Stimulated activated CD8-positive, alpha-beta memory T cell treated with anti-CD3 and anti-CD28 coated beads, Interleukin-2, amount 100 ng/mL, for 1 hour (primary cell): ENCODE data around the gene ZNF385D.

Experiments
- DNase-seq, 2 donors: peaks; one replicate each; pipeline ENCODE4 v3.0.0-alpha.2; 2020; ENCODE audit warnings: low read depth in 2 of 2

The ZNF385D gene

DNA sequence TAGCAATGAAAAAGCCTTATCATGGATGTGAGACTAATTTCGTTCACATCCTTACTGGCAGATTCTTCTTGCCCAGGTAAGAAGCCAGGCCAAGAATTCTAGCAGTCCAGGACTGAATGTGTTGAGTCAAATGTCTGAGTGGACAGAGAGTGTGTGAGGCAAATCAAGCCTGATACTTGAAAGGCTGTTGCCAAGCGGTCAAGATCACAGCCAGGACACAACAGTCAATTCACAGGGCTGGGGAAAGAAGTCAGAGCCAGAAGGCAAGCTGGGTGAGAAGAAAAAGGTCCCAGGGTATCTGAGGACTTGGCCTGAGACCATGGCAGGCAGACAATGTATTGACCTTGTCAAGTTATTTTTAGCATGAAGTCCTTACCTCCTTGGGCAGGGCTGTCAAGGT, 301.3 kb downstream of the ZNF385D start:
- DNase-seq: no peak

DNA sequence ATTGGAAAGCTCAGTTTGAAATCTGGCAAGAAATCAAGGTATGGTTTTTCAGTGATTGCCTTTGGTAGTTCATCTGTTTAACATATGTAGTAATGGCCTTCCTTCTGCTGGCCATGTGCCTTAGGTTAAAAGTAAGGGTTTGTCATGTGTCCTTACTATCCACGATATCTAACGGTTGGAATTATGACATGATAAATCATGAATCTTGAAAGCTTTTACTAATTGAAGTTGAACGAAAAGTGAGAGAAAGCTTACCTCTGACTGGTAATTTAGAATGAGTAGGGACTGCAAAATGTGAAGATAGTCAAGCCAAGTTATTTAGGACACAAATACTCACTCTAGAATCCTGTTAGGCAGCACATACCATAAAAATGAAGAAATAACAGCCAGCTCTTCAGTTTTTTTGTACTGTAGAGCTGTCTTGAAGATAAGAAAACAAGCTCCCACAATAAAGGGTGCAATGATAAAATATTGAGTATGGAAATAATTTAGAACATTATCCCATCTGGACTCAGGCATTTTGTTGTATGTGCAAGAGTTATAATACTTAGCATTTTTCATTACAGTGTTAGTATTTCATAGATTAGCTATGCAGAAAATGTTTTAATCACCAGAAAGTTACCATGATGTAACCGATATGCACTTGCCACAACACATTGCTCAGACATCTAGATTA, 303.4 kb downstream of the ZNF385D start:
- DNase-seq: no peak

DNA sequence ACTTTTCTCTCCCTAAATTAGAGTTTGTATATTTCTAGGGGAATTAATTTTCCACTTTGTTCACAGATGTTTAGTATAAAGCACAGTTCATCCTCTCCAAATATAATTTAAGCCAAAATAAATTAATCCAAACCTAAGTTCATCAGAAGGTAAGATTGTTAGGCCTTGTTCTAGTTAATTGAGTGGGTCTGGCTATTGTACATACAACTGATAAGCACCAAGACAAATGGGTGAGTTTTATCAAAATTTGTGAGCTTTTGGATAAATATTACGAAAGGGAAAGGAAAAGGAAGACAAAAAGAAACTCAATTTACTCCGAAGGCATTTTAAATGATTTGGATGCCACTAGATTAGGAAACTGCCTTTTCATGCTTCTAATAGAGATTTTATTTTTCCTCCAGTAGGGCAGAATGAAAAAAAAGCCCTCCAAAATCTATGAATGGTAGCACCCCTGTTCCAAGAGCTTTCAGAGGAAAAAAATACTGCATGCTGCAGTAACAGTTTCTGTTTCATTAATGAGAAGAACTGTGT, 304.0 kb downstream of the ZNF385D start:
- no peak for DNase-seq

DNA sequence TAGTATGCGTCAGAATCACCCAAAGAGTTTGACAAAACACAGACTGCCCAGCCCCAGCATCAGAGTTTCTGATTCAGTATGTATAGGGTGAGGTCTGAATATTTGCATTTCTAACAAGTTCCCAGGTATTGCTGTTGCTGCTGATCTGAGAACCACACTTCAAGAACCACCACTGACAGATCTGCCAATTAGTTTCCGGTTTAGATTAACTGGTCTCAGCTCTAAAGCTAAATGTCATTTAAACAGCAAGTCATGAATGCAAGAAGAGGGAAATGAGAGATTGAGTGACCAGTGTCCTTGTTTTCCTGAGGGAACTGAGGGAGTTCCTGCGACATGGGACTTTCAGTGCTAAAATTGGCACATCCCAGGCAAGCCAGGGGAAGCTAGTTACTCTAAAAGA, 305.0 kb downstream of the ZNF385D start:
- DNase-seq: no peak

DNA sequence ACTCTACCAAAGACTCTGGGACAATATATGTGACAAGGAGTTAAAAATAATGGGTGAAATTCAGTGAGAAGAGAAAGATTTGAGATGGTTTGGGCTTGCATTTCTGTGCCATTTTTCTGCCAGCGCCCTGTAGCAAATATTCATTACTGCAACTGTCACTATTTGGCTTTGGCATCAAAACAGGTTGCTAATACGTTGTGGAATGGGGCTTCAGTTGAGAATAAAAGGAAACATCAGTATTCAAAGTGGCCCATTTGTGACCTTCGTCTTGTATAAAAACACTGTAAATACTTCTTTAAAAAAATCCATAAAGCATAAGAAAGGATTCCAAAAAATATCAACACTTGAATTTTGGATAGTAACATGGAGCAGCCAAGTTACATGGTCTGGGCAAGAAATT, 309.2 kb downstream of the ZNF385D start:
- no peak for DNase-seq

DNA sequence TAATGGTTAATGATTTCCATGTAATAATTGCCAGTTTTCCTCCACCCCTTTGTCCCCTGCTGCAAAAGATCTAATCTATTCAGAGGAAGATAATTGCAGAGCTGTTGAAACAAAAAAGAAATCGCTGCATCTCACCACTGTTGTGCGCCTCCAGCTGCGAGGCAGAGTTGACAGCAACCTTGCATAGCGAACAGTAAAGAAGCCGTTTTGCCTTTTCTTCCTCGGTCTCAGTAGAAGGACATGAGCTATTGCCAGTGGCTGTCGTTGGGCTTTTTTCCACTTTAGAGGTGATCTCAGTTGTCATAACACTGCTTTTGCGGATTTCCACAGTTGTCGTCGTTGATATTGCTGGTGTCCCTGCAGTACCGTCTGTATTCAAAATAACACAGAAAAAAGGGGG, 314.2 kb downstream of the ZNF385D start:
- no peak for DNase-seq

DNA sequence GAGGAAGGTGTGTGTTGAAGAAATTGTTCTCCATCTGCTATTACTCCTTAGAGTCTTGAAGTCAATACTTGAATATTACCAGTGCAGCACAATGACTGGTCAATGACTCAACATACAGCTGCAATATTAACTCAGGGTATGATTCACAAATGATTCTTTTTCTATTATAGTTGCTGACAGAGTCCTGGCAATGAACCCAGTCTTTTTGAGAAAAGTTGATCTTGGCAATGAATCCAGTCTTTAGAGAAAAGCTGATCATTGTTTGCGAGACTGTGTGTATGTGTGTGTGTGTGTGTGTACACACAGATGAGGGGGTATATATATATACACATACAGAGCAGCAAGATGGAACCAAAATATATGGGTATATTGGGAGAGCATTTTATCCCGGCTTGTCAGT, 315.1 kb downstream of the ZNF385D start:
- DNase-seq: no peak

DNA sequence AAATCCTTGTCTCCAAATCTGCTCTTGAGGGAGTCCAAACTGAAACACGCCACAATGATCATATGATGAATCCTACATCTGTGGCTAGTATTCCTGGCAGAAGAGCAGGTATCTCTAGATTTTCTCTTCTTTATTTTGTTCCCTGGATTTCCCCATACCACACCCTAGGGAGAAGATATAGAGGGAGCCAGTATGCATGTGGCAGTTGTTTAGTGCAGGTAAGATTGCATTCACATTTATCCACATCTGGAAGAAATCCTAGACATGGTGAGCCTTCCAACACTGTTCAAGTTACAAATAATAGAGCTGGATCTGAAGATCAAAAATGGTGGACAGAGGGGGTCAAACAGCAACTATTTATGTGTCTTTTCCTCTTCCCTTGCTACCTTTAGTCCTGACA, 316.7 kb downstream of the ZNF385D start:
- DNase-seq: no peak

DNA sequence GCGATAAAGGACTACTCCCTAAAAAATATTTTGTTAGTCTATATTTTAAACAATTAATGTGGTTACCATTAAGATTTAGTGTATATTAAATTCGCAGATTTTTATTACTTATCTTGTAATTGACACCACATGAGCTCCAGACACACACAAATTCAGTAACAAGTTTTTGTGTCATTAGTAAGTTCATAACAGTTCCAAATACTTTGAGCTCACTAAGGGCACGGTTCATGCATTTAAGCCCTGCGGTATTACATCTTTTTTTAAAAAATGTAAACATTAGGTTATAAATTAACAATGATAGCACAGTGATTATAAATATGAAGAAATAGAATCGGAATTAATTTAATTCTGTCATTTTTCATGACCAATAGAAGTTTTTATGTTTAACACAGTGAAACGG, 317.3 kb downstream of the ZNF385D start:
- DNase-seq: no peak

DNA sequence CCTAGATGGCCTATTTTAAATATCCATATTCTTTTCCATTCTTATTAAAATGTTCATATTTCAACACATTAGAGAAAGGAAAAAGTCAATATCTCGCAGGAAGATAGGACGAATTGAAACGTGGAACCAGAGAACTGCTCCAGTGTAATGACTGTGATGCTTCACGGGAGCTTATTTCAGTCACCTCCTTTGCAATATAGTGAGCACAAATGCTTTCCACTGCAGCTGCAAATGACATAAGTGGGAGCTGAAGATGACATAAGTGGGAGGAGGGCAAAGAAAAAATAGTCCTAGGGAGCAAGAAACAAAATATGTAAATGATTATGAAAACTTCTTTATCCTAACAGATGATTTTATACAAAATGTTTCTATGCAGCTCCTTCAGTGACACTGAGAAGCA, 324.1 kb downstream of the ZNF385D start:
- no peak for DNase-seq

DNA sequence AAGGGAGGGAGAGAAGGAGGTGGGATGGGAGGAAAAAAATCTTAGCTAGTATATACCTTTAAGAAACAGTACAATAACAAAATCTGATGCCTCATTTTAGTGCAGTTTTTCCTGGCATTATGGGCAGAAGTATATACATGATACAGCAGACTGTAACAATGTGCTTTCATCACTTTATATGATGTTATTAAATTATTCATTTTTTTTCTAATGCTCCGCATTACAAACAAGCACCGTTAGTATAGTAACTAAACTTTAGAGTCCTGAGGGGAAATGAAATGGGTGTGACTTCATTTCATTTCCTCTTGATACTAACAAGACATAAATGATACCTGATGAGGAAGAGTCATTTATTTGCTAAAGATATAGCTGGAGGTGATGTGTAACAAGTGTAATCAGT, 325.3 kb downstream of the ZNF385D start:
- no peak for DNase-seq

DNA sequence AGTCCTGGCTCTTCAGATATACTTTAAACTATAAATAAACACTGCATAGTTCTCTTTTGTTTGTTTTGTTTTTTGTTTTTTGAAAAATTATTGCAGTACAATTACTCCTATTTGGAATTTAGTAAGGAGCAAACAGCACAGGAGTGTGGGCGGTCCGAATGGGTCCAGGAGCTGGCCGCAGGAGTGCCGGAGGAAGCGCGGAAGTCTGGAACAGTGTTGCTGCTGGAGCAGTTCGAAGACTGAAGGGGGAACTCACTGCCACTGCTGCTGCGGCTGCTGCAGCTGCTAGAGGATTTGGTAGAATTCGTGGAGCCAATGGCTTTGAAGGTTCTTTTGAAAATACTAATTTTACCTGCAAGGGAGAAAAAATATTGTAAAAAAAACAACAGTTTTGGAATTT, 329.9 kb downstream of the ZNF385D start:
- no peak for DNase-seq

DNA sequence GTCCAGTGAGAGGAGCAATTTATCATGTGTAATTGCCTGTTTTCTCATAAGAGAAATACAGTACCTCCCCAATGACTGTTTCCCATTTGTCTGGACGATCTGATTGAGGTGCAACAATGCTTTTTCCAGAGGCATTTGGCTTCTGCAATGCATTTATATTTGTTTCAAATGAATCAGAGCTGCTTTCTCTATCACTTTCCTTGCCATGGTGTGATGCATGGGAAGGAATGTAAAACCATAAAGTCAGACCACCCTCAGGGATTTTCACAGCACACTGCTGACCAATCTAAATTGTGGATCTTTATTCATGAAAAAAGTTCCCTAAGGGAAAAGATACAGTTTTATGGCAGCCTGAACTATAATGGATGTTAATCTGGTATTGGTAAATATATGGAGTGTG, 333.0 kb downstream of the ZNF385D start:
- no peak for DNase-seq

DNA sequence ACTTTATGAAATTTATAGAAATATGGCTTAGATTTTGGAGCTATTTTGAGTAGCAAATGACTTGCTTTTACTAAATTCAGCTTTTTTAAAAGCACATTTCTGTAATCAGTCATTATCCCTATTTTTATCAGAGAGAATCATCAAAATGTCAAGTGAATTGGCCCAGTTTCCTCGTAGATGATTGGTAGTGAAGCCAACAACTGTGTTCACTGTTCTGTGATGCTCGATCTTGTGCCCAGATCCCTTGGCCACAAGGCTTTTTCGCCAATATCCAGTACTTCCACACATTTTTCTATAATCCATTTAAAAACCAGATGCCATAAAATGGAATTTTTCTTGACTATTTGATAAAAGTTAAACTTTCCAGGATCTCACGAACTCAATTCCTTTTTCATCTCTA, 336.5 kb downstream of the ZNF385D start:
- DNase-seq: no peak

DNA sequence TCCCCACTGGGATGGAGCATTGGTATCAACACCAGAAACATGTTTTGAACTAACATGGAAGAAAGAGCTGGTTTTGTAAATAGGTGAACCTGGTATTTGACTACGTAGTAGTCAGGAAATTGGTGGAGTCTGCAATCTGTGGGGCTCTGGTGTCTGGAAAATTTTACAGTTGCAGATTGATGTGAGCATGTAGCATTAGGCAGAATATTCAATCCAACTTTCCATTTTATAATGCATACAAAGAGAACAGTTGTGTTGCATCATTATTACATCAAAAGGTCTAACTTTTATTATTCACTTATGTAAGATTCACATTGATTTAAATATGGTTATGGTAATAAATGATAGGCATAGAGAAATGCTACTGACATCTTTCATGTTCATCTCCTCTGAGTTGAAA, 340.0 kb downstream of the ZNF385D start:
- DNase-seq: no peak

DNA sequence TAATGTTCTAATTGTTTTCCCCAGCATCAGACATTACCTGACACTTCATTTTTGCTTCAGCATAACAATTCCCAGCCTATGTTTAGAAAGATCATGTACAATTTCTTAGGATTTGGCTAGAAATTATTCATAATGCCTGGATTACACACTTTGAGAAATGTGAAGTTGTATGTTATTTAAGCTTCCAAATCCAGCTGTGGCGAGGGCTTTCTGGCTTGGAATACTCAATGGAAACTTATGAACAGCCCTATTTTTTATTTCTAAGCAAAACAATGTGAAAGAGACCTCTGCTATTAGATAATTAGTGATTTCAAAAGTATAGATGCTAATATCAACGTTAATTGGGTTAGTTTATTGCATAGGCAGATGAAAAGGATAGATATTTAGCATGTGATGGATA, 341.6 kb downstream of the ZNF385D start:
- DNase-seq: no peak

DNA sequence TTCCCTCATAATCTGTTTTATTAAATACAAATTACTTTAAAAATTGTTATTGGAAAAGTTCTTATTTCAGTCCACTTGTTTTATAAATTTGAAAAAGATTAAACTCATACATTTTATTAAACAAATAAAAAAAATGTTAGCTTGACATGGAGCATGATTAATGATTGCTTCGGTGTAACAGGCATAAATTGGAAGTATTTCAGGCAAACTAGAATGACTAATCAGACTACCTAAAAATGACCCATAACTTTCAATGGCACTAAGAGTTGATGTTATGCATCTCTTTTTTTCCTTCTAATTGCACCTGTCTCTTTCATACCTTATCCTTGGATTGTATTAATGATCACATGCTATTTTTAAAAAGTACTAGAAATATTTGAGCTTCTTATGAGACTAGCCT, 343.3 kb downstream of the ZNF385D start:
- no peak for DNase-seq

DNA sequence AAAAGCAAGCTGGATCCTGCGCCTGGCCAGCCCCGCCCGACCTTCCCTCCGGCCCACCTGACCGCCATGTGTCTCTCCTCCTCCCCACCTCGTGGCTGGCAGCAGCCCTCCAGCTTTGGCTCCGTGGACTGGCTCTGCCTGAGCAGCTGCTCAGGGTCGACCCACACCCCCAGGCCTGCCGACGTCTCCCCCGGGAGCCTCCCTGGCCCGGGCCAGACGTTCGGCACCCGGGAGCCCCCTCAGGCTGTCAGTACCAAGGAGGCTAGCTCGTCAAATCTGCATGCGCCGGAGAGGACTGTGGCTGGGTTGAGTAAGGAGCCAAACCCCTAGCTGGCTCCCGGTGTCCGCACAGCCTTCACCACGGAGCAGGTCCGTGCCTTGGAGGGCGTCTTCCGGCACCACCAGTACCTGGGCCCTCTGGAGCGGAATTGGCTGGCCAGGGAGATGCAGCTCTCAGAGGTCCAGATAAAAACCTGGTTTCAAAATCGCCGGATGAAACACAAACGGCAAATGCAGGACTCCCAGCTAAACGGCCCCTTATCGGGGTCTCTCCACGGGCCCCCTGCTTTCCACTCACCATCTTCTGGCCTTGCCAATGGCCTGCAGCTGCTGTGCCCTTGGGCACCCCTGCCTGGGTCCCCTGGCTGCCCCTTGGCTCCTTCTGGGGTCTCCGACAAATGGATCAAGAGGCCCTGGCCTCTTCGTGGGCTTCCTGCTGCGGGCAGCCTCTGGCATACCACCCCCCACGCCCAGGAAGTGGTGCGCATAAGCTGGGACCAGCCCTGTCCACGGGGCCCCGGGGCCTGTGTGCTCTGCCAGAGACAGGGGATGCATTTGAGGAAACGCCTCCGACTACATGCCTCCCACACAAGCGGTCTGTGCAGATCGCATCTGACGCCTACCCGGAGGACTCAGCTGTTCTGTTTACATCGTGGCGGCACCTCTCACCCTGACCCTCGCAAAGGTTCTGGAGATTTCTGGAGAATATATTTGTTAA, 345.0 kb downstream of the ZNF385D start:
- DNase-seq: no peak

DNA sequence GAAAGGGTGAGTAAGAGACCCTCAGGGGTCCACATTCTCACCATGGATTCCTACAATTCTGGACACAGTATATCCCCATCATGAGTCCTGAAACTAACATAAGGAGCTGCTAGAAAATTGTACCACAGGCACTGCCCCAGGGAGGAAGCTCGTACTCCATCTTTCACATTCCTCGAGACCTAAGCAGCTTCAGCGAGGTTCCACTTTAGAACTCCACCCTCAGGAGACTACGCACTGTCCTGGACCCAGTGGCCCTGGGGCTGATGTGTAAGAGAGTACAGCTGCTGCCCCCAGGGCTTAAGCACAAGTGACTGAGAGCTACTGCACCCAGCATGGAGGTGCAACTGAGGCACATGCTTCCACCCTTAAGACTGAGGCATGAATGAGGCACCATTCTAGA, 352.5 kb downstream of the ZNF385D start:
- no peak for DNase-seq

DNA sequence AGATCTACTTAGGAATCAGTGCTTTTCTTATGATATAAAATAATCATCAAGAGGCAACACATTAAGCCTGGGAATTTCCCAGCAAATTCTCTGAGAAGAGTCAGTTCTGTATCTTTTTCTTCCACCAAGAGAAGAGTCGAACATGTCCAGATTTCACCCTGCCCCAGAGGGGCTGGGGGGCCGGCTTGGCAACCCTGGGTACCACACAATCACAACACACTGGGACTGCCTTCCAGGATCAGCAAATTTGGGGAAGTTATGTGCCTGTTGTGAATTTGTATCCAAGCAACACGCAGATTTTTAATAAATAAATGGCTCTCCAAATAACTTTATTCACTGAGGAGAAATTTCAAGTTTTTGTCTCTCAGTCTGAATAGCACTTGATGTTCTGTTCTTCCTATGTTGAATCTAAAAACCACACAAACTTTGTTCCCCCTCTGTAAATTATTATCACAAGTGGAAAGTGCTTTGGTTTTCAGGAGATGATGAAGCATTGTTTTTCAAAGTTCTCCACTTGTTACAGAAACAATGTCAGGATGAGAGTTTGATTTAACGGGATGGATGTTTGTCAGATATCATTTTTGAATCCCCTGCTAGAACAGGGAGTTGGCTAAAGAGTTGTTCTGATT, 357.2 kb downstream of the ZNF385D start:
- no peak for DNase-seq

DNA sequence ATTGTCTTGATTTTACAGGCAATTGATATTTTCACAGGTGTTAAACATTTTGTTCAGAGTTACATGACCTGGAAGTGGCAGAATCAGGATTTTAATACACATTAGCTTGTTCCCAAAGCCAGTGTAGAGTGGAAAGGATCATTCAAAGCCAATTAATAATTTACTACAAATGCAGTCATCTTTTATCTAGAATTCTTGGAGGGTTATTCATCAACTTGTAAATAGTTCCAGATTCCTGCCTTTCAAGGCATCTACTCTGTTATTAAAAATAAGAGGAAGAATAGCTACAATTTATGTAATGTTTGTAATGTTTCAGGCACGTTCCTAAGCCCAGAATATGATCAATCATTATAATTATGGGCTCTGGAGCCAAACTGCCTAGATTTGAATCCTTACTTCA, 358.5 kb downstream of the ZNF385D start:
- no peak for DNase-seq

DNA sequence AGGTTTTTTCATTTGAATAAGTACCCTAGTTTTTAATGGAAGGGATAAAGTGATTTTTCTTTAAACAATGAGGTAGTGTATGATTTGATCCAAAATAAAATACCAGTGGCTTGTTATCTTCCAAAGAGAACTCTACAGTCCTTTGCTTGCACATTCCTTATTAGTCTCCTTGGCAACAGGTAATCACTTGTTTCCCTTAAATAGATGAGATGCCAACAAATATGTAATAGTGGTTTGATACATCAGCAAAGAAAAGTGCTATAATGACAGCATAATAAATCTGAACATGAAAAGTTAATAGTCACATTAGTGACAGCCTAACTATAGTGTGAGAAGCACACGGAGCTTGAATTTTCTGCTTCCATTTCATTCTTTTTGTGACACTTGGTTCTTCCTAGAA, 360.2 kb downstream of the ZNF385D start:
- no peak for DNase-seq

DNA sequence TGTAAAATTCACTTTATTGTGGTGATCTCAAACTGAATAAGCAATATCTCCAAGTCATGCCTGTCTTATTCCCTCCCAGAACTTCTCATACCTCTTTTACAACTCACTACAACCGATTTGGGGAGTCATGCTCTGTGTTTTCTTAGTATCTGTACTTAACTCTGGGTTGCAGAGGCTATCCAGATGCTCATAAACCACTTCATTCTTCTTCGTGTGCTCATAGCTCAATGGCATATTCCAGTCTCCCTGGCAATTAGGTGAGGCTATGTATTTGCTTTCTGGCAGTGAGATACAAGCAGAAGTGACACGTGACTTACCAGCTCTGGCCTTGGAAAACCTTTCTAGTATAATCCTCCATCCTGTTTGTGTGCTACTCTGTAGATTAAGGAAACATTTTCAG, 360.9 kb downstream of the ZNF385D start:
- DNase-seq: no peak
